B cell (primary cell): Measurements from ENCODE around the gene NOS3.

Experiments
- CTCF ChIP-seq: fragments of 200-600 bp; IDR thresholded peaks from one replicate; pipeline ENCODE4 v1.8.0; 2022; ENCODE audit warnings: antibody characterized with exemption, mild to moderate bottlenecking
- EZH2 ChIP-seq: IDR thresholded peaks from 2 replicates; pipeline ENCODE4 v1.6.1; 2012; ENCODE audit warnings: borderline replicate concordance, low read depth, mild to moderate bottlenecking, moderate library complexity, low read length; ENCODE audit not compliant: insufficient read depth, poor library complexity, severe bottlenecking

- TF ChIP-seq CTCF = no peak
- no peak for TF ChIP-seq EZH2
These were observed 11.0 kb upstream of the NOS3 start for GRCh38 chr7:150979713-150980390.
